GM12892 (cell line): ENCODE results near the gene FLNB.

Experiments
- POLR2A ChIP-seq: IDR thresholded peaks from 2 replicates; pipeline ENCODE4 v1.6.1; 2011; ENCODE audit warnings: low read depth, low read length, control low read depth
- TAF1 ChIP-seq: IDR thresholded peaks from 2 replicates; pipeline ENCODE4 v1.6.1; 2011; ENCODE audit warnings: low read depth, mild to moderate bottlenecking, control low read depth, low read length, borderline replicate concordance

GRCh38 chr3:58072052-58072762, 64.0 kb downstream of the FLNB start:
- no peak for TF ChIP-seq TAF1
- TF ChIP-seq POLR2A: no peak
